ENCODE measurements around the gene C19orf81.

The C19orf81 gene

GRCh38 chr19:50673118-50673517 lies 23.9 kb downstream of the C19orf81 start:
- Histone ChIP-seq H2AK5ac (ENCODE audit: low read length, severe bottlenecking) (no peak overlapping the region), H4K91ac (ENCODE audit: low read length) (no peak overlapping the region), H3K27ac (ENCODE audit: low read length, poor library complexity, severe bottlenecking) (no peak overlapping the region), H2AFZ (ENCODE audit: low read depth, low read length) (no peak overlapping the region), H3K36me3 (ENCODE audit: control insufficient read depth in 1 of 2, insufficient read depth in 2 of 2, low read depth in 1 of 2, low read length in 2 of 2) (no peaks in the 10 kb centered on the region), H4K8ac (ENCODE audit: low read length) (no peak overlapping the region), H3K4me2 (ENCODE audit: low read length, poor library complexity, severe bottlenecking) (no peak overlapping the region), H2BK12ac (ENCODE audit: low read length in 2 of 2) (no peak overlapping the region), H2BK15ac (ENCODE audit: low read depth, poor library complexity, severe bottlenecking) (no peak overlapping the region), H2BK120ac (ENCODE audit: low read depth, low read length) (no peak overlapping the region), H3K4me3 (ENCODE audit: insufficient read depth in 1 of 2, low read depth in 1 of 2, low read length in 2 of 2) (no peak overlapping the region), H3K18ac (ENCODE audit: low read depth in 1 of 2, low read length in 2 of 2) (no peak overlapping the region), H3K4ac (ENCODE audit: low read depth in 1 of 2, low read length in 2 of 2) (no peak overlapping the region), H3K23ac (ENCODE audit: low read length in 2 of 2) (no peak overlapping the region), H3K9ac (ENCODE audit: low read length) (no peak overlapping the region), H3K79me1 (replicated peaks; ENCODE audit: low read length, poor library complexity, severe bottlenecking) (no peaks in the 10 kb centered on the region), H3K27me3 (ENCODE audit: control insufficient read depth in 1 of 2, insufficient read depth in 1 of 2, low read length in 2 of 2) (peaks cover 0 to 50% of the 10 kb centered on the region in 2 experiments), H3K9me3 (ENCODE audit: control insufficient read depth, low read length) (no peaks in the 10 kb centered on the region), H3K14ac (ENCODE audit: low read length in 2 of 2) (no peak overlapping the region), H3K4me1 (ENCODE audit: control insufficient read depth, insufficient read depth, low read depth, low read length) (no peaks in the 10 kb centered on the region), H2BK5ac (ENCODE audit: low read depth, low read length, poor library complexity, severe bottlenecking) (no peak overlapping the region)
- DNase-seq = no peak
- 85% methylated on average over 15 of the region's 15 CpGs for WGBS

- Histone ChIP-seq H3K9me3 (ENCODE audit: control insufficient read depth, low read length) (no peaks in the 10 kb centered on the region), H3K4me3 (ENCODE audit: insufficient read depth in 1 of 2, low read depth in 1 of 2, low read length in 2 of 2) (no peak overlapping the region), H3K23ac (ENCODE audit: low read length in 2 of 2) (no peak overlapping the region), H2BK12ac (ENCODE audit: low read length in 2 of 2) (no peak overlapping the region), H3K4me2 (ENCODE audit: low read length, poor library complexity, severe bottlenecking) (no peak overlapping the region), H2BK15ac (ENCODE audit: low read depth, poor library complexity, severe bottlenecking) (no peak overlapping the region), H4K91ac (ENCODE audit: low read length) (no peak overlapping the region), H3K27ac (ENCODE audit: low read length, poor library complexity, severe bottlenecking) (no peak overlapping the region), H3K14ac (ENCODE audit: low read length in 2 of 2) (no peak overlapping the region), H2BK5ac (ENCODE audit: low read depth, low read length, poor library complexity, severe bottlenecking) (no peak overlapping the region), H3K18ac (ENCODE audit: low read depth in 1 of 2, low read length in 2 of 2) (no peak overlapping the region), H3K79me1 (replicated peaks; ENCODE audit: low read length, poor library complexity, severe bottlenecking) (no peaks in the 10 kb centered on the region), H2BK120ac (ENCODE audit: low read depth, low read length) (no peak overlapping the region), H3K36me3 (ENCODE audit: control insufficient read depth in 1 of 2, insufficient read depth in 2 of 2, low read depth in 1 of 2, low read length in 2 of 2) (no peaks in the 10 kb centered on the region), H3K4me1 (ENCODE audit: control insufficient read depth, insufficient read depth, low read depth, low read length) (no peaks in the 10 kb centered on the region), H3K9ac (ENCODE audit: low read length) (no peak overlapping the region), H3K4ac (ENCODE audit: low read depth in 1 of 2, low read length in 2 of 2) (no peak overlapping the region), H3K27me3 (ENCODE audit: control insufficient read depth in 1 of 2, insufficient read depth in 1 of 2, low read length in 2 of 2) (peaks cover 0 to 45% of the 10 kb centered on the region in 2 experiments), H2AK5ac (ENCODE audit: low read length, severe bottlenecking) (no peak overlapping the region), H4K8ac (ENCODE audit: low read length) (no peak overlapping the region), H2AFZ (ENCODE audit: low read depth, low read length) (no peak overlapping the region)
- 62% methylated on average over 1 of the region's 1 CpG for WGBS
- no peak for DNase-seq
These were observed 27.5 kb downstream of the C19orf81 start for GRCh38 chr19:50676625-50677197.

- no peak overlapping the region for H2AK5ac ChIP-seq (ENCODE audit: low read length, severe bottlenecking)
- WGBS = 41% methylated on average over 4 of the region's 5 CpGs
- H2BK5ac ChIP-seq (ENCODE audit: low read depth, low read length, poor library complexity, severe bottlenecking) = no peak overlapping the region
- no peak overlapping the region for H2BK15ac ChIP-seq (ENCODE audit: low read depth, poor library complexity, severe bottlenecking)
- no peak overlapping the region for H3K4me2 ChIP-seq (ENCODE audit: low read length, poor library complexity, severe bottlenecking)
- H3K4me1 ChIP-seq (ENCODE audit: control insufficient read depth, insufficient read depth, low read depth, low read length) = no peaks in the 10 kb centered on the region
- H3K79me1 ChIP-seq (replicated peaks; ENCODE audit: low read length, poor library complexity, severe bottlenecking) = no peaks in the 10 kb centered on the region
- H4K8ac ChIP-seq (ENCODE audit: low read length) = no peak overlapping the region
- no peak overlapping the region for H3K4ac ChIP-seq (ENCODE audit: low read depth in 1 of 2, low read length in 2 of 2)
- no peak overlapping the region for H3K18ac ChIP-seq (ENCODE audit: low read depth in 1 of 2, low read length in 2 of 2)
- no peak overlapping the region for H2BK12ac ChIP-seq (ENCODE audit: low read length in 2 of 2)
- no peak overlapping the region for H4K91ac ChIP-seq (ENCODE audit: low read length)
- DNase-seq = no peak
- H3K36me3 ChIP-seq (ENCODE audit: control insufficient read depth in 1 of 2, insufficient read depth in 2 of 2, low read depth in 1 of 2, low read length in 2 of 2) = no peaks in the 10 kb centered on the region
- no peak overlapping the region for H2BK120ac ChIP-seq (ENCODE audit: low read depth, low read length)
- H3K9me3 ChIP-seq (ENCODE audit: control insufficient read depth, low read length) = no peaks in the 10 kb centered on the region
- no peak overlapping the region for H3K14ac ChIP-seq (ENCODE audit: low read length in 2 of 2)
- no peak overlapping the region for H3K9ac ChIP-seq (ENCODE audit: low read length)
- peaks cover 0 to 39% of the 10 kb centered on the region in 2 experiments for H3K27me3 ChIP-seq (ENCODE audit: control insufficient read depth in 1 of 2, insufficient read depth in 1 of 2, low read length in 2 of 2)
- H3K23ac ChIP-seq (ENCODE audit: low read length in 2 of 2) = no peak overlapping the region
- no peak overlapping the region for H2AFZ ChIP-seq (ENCODE audit: low read depth, low read length)
- no peak overlapping the region for H3K4me3 ChIP-seq (ENCODE audit: insufficient read depth in 1 of 2, low read depth in 1 of 2, low read length in 2 of 2)
- H3K27ac ChIP-seq (ENCODE audit: low read length, poor library complexity, severe bottlenecking) = no peak overlapping the region
These were observed 28.4 kb downstream of the C19orf81 start for GRCh38 chr19:50677636-50678035.

- Histone ChIP-seq H4K8ac (ENCODE audit: low read length) (no peak overlapping the region), H3K27ac (ENCODE audit: low read length, poor library complexity, severe bottlenecking) (no peak overlapping the region), H3K79me1 (replicated peaks; ENCODE audit: low read length, poor library complexity, severe bottlenecking) (no peaks in the 10 kb centered on the region), H3K4me2 (ENCODE audit: low read length, poor library complexity, severe bottlenecking) (no peak overlapping the region), H3K23ac (ENCODE audit: low read length in 2 of 2) (no peak overlapping the region), H2BK120ac (ENCODE audit: low read depth, low read length) (no peak overlapping the region), H3K4me3 (ENCODE audit: insufficient read depth in 1 of 2, low read depth in 1 of 2, low read length in 2 of 2) (no peak overlapping the region), H2BK15ac (ENCODE audit: low read depth, poor library complexity, severe bottlenecking) (no peak overlapping the region), H2AK5ac (ENCODE audit: low read length, severe bottlenecking) (no peak overlapping the region), H3K14ac (ENCODE audit: low read length in 2 of 2) (no peak overlapping the region), H2BK5ac (ENCODE audit: low read depth, low read length, poor library complexity, severe bottlenecking) (no peak overlapping the region), H2AFZ (ENCODE audit: low read depth, low read length) (no peak overlapping the region), H4K91ac (ENCODE audit: low read length) (no peak overlapping the region), H2BK12ac (ENCODE audit: low read length in 2 of 2) (no peak overlapping the region), H3K4me1 (ENCODE audit: control insufficient read depth, insufficient read depth, low read depth, low read length) (no peaks in the 10 kb centered on the region), H3K27me3 (ENCODE audit: control insufficient read depth in 1 of 2, insufficient read depth in 1 of 2, low read length in 2 of 2) (peaks cover 0 to 32% of the 10 kb centered on the region in 2 experiments), H3K4ac (ENCODE audit: low read depth in 1 of 2, low read length in 2 of 2) (no peak overlapping the region), H3K36me3 (ENCODE audit: control insufficient read depth in 1 of 2, insufficient read depth in 2 of 2, low read depth in 1 of 2, low read length in 2 of 2) (no peaks in the 10 kb centered on the region), H3K9me3 (ENCODE audit: control insufficient read depth, low read length) (no peaks in the 10 kb centered on the region), H3K18ac (ENCODE audit: low read depth in 1 of 2, low read length in 2 of 2) (no peak overlapping the region), H3K9ac (ENCODE audit: low read length) (no peak overlapping the region)
- DNase-seq = no peak
- WGBS = 52% methylated on average over 3 of the region's 3 CpGs
These were observed 29.1 kb downstream of the C19orf81 start for GRCh38 chr19:50678323-50678722.

All from mesenchymal stem cell (in vitro differentiated cells and primary cell).